ENCODE data around the gene TKFC. TPM values are rescaled to one million over a fixed set of nuclear protein-coding genes. Genes with fewer than 3 reads are reported as not detected.

Gene TKFC
- polyA plus RNA-seq, 4 donors, result 240 to 1,038 (median 445) TPM

GRCh38 chr11:61306221-61306620 lies 26.8 kb upstream of the TKFC start:
- WGBS, 3 donors, result 84 to 89% (median 88%) methylated on average over 1 of the region's 1 CpG
- no peaks in the 10 kb centered on the region for H3K27me3 ChIP-seq (ENCODE audit: control insufficient read depth in 3 of 3, insufficient read depth in 3 of 3, low read length in 3 of 3)
- H3K27ac ChIP-seq (ENCODE audit: low read depth in 1 of 3, low read length in 2 of 3), result no peak overlapping the region
- FAIRE-seq (no peak), DNase-seq (no peak)
- no peaks in the 10 kb centered on the region for H3K9me3 ChIP-seq (ENCODE audit: control insufficient read depth in 2 of 2, insufficient read depth in 1 of 2, low read depth in 1 of 2, low read length in 1 of 2)
- H3K4me1 ChIP-seq (ENCODE audit: control insufficient read depth in 3 of 3, insufficient read depth in 2 of 3, low read depth in 1 of 3, low read length in 2 of 3), result no peaks in the 10 kb centered on the region
- peaks cover 37 to 79% (median 45%) of the 10 kb centered on the region in 3 donors for H3K36me3 ChIP-seq (ENCODE audit: control insufficient read depth in 3 of 3, insufficient read depth in 2 of 3, low read depth in 1 of 3, low read length in 3 of 3)
- no peak overlapping the region for H3K4me3 ChIP-seq (ENCODE audit: low read depth in 1 of 3, low read length in 3 of 3)

- DNase-seq (no peak), FAIRE-seq (no peak)
- no peak overlapping the region for H3K27ac ChIP-seq (ENCODE audit: low read depth in 1 of 3, low read length in 2 of 3)
- no peaks in the 10 kb centered on the region for H3K27me3 ChIP-seq (ENCODE audit: control insufficient read depth in 3 of 3, insufficient read depth in 3 of 3, low read length in 3 of 3)
- H3K4me1 ChIP-seq (ENCODE audit: control insufficient read depth in 3 of 3, insufficient read depth in 2 of 3, low read depth in 1 of 3, low read length in 2 of 3), result no peaks in the 10 kb centered on the region
- peaks cover 32 to 78% (median 54%) of the 10 kb centered on the region in 3 donors for H3K36me3 ChIP-seq (ENCODE audit: control insufficient read depth in 3 of 3, insufficient read depth in 2 of 3, low read depth in 1 of 3, low read length in 3 of 3)
- no peak overlapping the region for H3K4me3 ChIP-seq (ENCODE audit: low read depth in 1 of 3, low read length in 3 of 3)
- H3K9me3 ChIP-seq (ENCODE audit: control insufficient read depth in 2 of 2, insufficient read depth in 1 of 2, low read depth in 1 of 2, low read length in 1 of 2), result no peaks in the 10 kb centered on the region
- 81 to 90% (median 87%) methylated on average over 1 of the region's 1 CpG for WGBS, 3 donors
These were observed 25.7 kb upstream of the TKFC start for GRCh38 chr11:61307354-61307753.

DNA sequence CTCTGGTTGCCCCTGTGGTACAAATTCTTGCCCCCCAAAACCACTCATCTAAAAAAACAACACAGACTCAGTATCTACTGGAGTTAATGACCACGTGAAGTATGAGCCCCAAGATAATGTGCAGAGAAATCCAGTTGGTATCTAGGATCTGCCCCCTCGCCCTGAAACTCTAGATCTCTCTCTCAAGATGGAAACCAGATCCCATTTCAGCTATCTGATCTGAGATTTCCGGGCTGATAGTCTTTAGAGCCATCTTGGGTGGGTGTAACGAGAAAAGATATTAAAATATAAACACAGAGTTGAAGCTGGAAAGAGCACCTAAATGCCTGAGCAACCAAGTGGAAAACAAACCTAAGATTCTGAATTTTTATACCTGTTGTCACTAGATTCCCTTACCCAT lies 23.9 kb upstream of the TKFC start:
- peaks cover 34 to 74% (median 57%) of the 10 kb centered on the region in 3 donors for H3K36me3 ChIP-seq (ENCODE audit: control insufficient read depth in 3 of 3, insufficient read depth in 2 of 3, low read depth in 1 of 3, low read length in 3 of 3)
- no peaks in the 10 kb centered on the region for H3K27me3 ChIP-seq (ENCODE audit: control insufficient read depth in 3 of 3, insufficient read depth in 3 of 3, low read length in 3 of 3)
- no peak overlapping the region for H3K4me3 ChIP-seq (ENCODE audit: low read depth in 1 of 3, low read length in 3 of 3)
- H3K4me1 ChIP-seq (ENCODE audit: control insufficient read depth in 3 of 3, insufficient read depth in 2 of 3, low read depth in 1 of 3, low read length in 2 of 3), result no peaks in the 10 kb centered on the region
- FAIRE-seq (no peak), DNase-seq (no peak)
- no peaks in the 10 kb centered on the region for H3K9me3 ChIP-seq (ENCODE audit: control insufficient read depth in 2 of 2, insufficient read depth in 1 of 2, low read depth in 1 of 2, low read length in 1 of 2)
- WGBS, 3 donors, result 87 to 92% (median 89%) methylated on average over 4 of the region's 4 CpGs
- no peak overlapping the region for H3K27ac ChIP-seq (ENCODE audit: low read depth in 1 of 3, low read length in 2 of 3)

GRCh38 chr11:61309739-61310138 lies 23.3 kb upstream of the TKFC start:
- Histone ChIP-seq H3K36me3 (ENCODE audit: control insufficient read depth in 3 of 3, insufficient read depth in 2 of 3, low read depth in 1 of 3, low read length in 3 of 3) (peaks cover 37 to 73% (median 62%) of the 10 kb centered on the region in 3 donors), H3K27me3 (ENCODE audit: control insufficient read depth in 3 of 3, insufficient read depth in 3 of 3, low read length in 3 of 3) (no peaks in the 10 kb centered on the region), H3K27ac (ENCODE audit: low read depth in 1 of 3, low read length in 2 of 3) (no peak overlapping the region), H3K4me1 (ENCODE audit: control insufficient read depth in 3 of 3, insufficient read depth in 2 of 3, low read depth in 1 of 3, low read length in 2 of 3) (no peaks in the 10 kb centered on the region), H3K4me3 (ENCODE audit: low read depth in 1 of 3, low read length in 3 of 3) (no peak overlapping the region), H3K9me3 (ENCODE audit: control insufficient read depth in 2 of 2, insufficient read depth in 1 of 2, low read depth in 1 of 2, low read length in 1 of 2) (no peaks in the 10 kb centered on the region)
- no peak for DNase-seq
- no peak for FAIRE-seq
- WGBS, 3 donors, result 94 to 96% (median 95%) methylated on average over 7 of the region's 7 CpGs

GRCh38 chr11:61310749-61311148 lies 22.3 kb upstream of the TKFC start:
- DNase-seq (peak in 1 of 2 donors; percentile 5), FAIRE-seq (no peak)
- 67 to 85% (median 70%) methylated on average over 8 of the region's 8 CpGs for WGBS, 3 donors
- H3K27ac ChIP-seq (ENCODE audit: low read depth in 1 of 3, low read length in 2 of 3), result no peak overlapping the region
- H3K4me3 ChIP-seq (ENCODE audit: low read depth in 1 of 3, low read length in 3 of 3), result no peak overlapping the region
- H3K9me3 ChIP-seq (ENCODE audit: control insufficient read depth in 2 of 2, insufficient read depth in 1 of 2, low read depth in 1 of 2, low read length in 1 of 2), result no peaks in the 10 kb centered on the region
- H3K4me1 ChIP-seq (ENCODE audit: control insufficient read depth in 3 of 3, insufficient read depth in 2 of 3, low read depth in 1 of 3, low read length in 2 of 3), result no peaks in the 10 kb centered on the region
- no peaks in the 10 kb centered on the region for H3K27me3 ChIP-seq (ENCODE audit: control insufficient read depth in 3 of 3, insufficient read depth in 3 of 3, low read length in 3 of 3)
- H3K36me3 ChIP-seq (ENCODE audit: control insufficient read depth in 3 of 3, insufficient read depth in 2 of 3, low read depth in 1 of 3, low read length in 3 of 3), result peaks cover 37 to 73% (median 63%) of the 10 kb centered on the region in 3 donors

DNA sequence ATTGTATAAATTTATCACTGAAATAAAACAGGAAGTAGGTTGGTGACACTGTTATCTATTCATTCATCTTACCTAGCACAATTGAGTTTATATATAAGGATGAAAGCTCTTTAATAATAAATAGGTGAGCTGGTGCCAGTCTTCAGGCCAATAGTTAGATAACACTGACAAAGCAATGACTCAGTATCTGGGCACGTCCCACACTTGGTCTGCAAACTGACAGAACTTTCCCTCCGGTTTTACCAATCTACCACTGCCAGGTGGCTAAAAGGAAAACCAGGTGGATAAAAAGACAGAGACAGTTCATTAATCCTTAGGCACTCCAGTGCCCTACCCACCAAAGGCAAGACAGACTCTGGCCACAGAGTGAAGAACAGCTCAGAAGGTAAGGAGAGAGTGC lies 17.8 kb upstream of the TKFC start:
- H3K27me3 ChIP-seq (ENCODE audit: control insufficient read depth in 3 of 3, insufficient read depth in 3 of 3, low read length in 3 of 3), result no peaks in the 10 kb centered on the region
- H3K4me3 ChIP-seq (ENCODE audit: low read depth in 1 of 3, low read length in 3 of 3), result no peak overlapping the region
- peaks cover 30 to 71% (median 46%) of the 10 kb centered on the region in 3 donors for H3K36me3 ChIP-seq (ENCODE audit: control insufficient read depth in 3 of 3, insufficient read depth in 2 of 3, low read depth in 1 of 3, low read length in 3 of 3)
- WGBS, 3 donors, result 47 to 78% (median 48%) methylated on average over 2 of the region's 2 CpGs
- no peaks in the 10 kb centered on the region for H3K9me3 ChIP-seq (ENCODE audit: control insufficient read depth in 2 of 2, insufficient read depth in 1 of 2, low read depth in 1 of 2, low read length in 1 of 2)
- H3K4me1 ChIP-seq (ENCODE audit: control insufficient read depth in 3 of 3, insufficient read depth in 2 of 3, low read depth in 1 of 3, low read length in 2 of 3), result no peaks in the 10 kb centered on the region
- no peak for DNase-seq
- H3K27ac ChIP-seq (ENCODE audit: low read depth in 1 of 3, low read length in 2 of 3), result no peak overlapping the region
- no peak for FAIRE-seq

DNA sequence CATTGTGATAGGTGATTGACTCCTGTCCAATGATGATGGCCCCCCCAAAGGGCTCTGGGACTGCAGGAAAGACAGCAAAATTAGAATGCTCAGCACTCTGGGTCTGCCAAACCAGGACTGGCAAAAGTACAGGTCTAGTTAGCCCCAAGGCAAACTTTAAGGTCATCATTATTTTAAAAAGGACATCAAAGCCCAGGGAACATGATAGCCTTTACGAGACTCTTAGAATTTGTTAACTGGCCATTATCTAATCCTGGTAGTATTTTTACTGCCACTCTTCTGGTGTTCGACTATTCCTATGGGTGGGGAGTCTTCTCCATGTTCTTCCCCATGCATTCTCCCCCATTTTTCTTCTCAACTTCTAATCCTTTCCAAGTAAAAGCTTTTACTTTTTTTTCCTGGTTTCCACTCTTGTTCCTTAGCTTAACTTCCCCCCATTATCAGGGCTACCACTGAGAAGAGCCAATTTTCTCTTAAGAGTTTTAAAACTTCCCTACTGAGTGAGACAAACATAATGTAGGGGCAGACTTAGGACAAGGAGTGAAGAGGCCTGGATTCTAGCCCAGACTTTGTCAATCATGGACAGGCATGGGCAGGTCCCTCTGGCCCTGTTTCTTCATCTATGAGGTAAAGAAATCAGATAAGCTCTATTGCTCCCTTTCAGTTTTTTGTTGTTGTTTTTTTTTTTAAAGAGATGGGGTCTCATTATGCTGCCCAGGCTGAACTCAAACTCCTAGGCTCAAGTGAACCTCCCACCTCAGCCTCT lies 7.2 kb upstream of the TKFC start:
- FAIRE-seq (no peak), DNase-seq (no peak)
- 86 to 93% (median 89%) methylated on average over 2 of the region's 2 CpGs for WGBS, 3 donors
- no peak overlapping the region for H3K4me3 ChIP-seq (ENCODE audit: low read depth in 1 of 3, low read length in 3 of 3)
- no peaks in the 10 kb centered on the region for H3K9me3 ChIP-seq (ENCODE audit: control insufficient read depth in 2 of 2, insufficient read depth in 1 of 2, low read depth in 1 of 2, low read length in 1 of 2)
- no peaks in the 10 kb centered on the region for H3K27me3 ChIP-seq (ENCODE audit: control insufficient read depth in 3 of 3, insufficient read depth in 3 of 3, low read length in 3 of 3)
- H3K36me3 ChIP-seq (ENCODE audit: control insufficient read depth in 3 of 3, insufficient read depth in 2 of 3, low read depth in 1 of 3, low read length in 3 of 3), result peaks cover 35 to 48% (median 41%) of the 10 kb centered on the region in 3 donors
- H3K27ac ChIP-seq (ENCODE audit: low read depth in 1 of 3, low read length in 2 of 3), result no peak overlapping the region
- no peaks in the 10 kb centered on the region for H3K4me1 ChIP-seq (ENCODE audit: control insufficient read depth in 3 of 3, insufficient read depth in 2 of 3, low read depth in 1 of 3, low read length in 2 of 3)

- H3K27me3 ChIP-seq (ENCODE audit: control insufficient read depth in 3 of 3, insufficient read depth in 3 of 3, low read length in 3 of 3), result no peaks in the 10 kb centered on the region
- no peak for FAIRE-seq
- peaks cover 3 to 7% (median 4%) of the 10 kb centered on the region in 3 donors for H3K4me1 ChIP-seq (ENCODE audit: control insufficient read depth in 3 of 3, insufficient read depth in 2 of 3, low read depth in 1 of 3, low read length in 2 of 3)
- no peak for DNase-seq
- peaks cover 23 to 42% (median 30%) of the 10 kb centered on the region in 3 donors for H3K36me3 ChIP-seq (ENCODE audit: control insufficient read depth in 3 of 3, insufficient read depth in 2 of 3, low read depth in 1 of 3, low read length in 3 of 3)
- H3K9me3 ChIP-seq (ENCODE audit: control insufficient read depth in 2 of 2, insufficient read depth in 1 of 2, low read depth in 1 of 2, low read length in 1 of 2), result no peaks in the 10 kb centered on the region
- H3K4me3 ChIP-seq (ENCODE audit: low read depth in 1 of 3, low read length in 3 of 3), result no peak overlapping the region
- H3K27ac ChIP-seq (ENCODE audit: low read depth in 1 of 3, low read length in 2 of 3), result no peak overlapping the region
These were observed 5.4 kb upstream of the TKFC start for GRCh38 chr11:61327669-61328071.

DNA sequence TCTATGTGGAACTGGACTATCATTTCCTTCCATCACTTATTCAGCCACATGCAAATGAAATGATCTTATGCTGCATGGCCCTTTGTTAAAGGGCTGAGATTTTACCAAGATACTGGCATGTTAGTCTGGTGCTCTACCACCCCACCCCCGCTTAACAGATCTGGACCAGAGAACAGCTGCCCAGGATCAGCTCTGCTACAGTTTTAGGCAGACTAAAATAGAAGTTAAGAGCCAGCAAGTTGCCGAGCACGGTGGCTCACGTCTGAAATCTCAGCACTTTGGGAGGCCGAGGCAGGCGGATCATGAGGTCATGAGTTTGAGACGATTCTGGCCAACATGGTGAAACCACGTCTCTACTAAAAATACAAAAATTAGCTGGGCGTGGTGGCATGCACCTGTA lies 4.7 kb upstream of the TKFC start:
- Histone ChIP-seq H3K36me3 (ENCODE audit: control insufficient read depth in 3 of 3, insufficient read depth in 2 of 3, low read depth in 1 of 3, low read length in 3 of 3) (peaks cover 16 to 38% (median 24%) of the 10 kb centered on the region in 3 donors), H3K4me3 (ENCODE audit: low read depth in 1 of 3, low read length in 3 of 3) (no peak overlapping the region), H3K4me1 (ENCODE audit: control insufficient read depth in 3 of 3, insufficient read depth in 2 of 3, low read depth in 1 of 3, low read length in 2 of 3) (peaks cover 3 to 7% (median 4%) of the 10 kb centered on the region in 3 donors), H3K27ac (ENCODE audit: low read depth in 1 of 3, low read length in 2 of 3) (no peak overlapping the region), H3K27me3 (ENCODE audit: control insufficient read depth in 3 of 3, insufficient read depth in 3 of 3, low read length in 3 of 3) (no peaks in the 10 kb centered on the region), H3K9me3 (ENCODE audit: control insufficient read depth in 2 of 2, insufficient read depth in 1 of 2, low read depth in 1 of 2, low read length in 1 of 2) (no peaks in the 10 kb centered on the region)
- FAIRE-seq, result no peak
- WGBS, 3 donors, result 89 to 93% (median 92%) methylated on average over 9 of the region's 9 CpGs
- no peak for DNase-seq
